Stomach (tissue), 4 donors: Measurements from ENCODE around the gene WDR72.

Experiments
- POLR2AphosphoS5 ChIP-seq, 3 donors: sonication (generic); formaldehyde crosslinking; IDR thresholded peaks; one replicate each; pipeline ENCODE4 v1.6.1; 2016; ENCODE audit warnings: antibody characterized with exemption in 3 of 3
- TF ChIP-seq, protein P1 (sequence below), 7 experiments: fragments of 450-650 bp in 4 of 7; fragments of 200-600 bp in 3 of 7; sonication (generic) in 3 of 7; IDR thresholded peaks; one replicate each; pipeline ENCODE4 v1.5.1; 2016 to 2019; ENCODE audit warnings: antibody characterized with exemption in 7 of 7, control low read depth in 2 of 7, mild to moderate bottlenecking in 1 of 7

DNA sequence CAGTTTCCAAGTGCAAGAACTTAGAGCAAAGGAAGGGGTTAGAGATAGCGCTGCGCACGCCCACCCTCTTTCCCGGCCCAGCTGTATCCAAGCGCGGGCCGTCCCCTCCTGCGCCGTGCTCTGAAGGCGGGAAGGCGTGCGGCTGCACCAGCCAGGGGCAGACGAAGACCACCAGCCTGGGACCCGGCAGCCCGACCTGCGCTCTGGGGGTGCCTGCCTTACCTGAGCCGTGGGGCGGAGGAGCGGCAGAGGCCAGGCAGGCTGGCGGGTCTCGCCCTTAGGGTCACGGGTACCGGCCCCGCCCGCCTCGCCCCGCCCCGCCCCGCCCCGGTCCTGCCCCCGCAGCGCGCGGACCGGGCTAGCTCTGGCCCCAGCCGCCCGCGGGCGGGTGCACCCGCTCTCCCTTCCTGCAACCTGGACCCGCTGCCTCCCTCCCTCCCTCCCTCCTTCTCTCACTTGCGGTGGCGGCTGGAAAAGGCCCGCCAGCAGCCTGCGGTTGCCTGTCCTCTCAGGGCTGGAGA, at the start of gene WDR72:
- TF ChIP-seq, protein P1, sequence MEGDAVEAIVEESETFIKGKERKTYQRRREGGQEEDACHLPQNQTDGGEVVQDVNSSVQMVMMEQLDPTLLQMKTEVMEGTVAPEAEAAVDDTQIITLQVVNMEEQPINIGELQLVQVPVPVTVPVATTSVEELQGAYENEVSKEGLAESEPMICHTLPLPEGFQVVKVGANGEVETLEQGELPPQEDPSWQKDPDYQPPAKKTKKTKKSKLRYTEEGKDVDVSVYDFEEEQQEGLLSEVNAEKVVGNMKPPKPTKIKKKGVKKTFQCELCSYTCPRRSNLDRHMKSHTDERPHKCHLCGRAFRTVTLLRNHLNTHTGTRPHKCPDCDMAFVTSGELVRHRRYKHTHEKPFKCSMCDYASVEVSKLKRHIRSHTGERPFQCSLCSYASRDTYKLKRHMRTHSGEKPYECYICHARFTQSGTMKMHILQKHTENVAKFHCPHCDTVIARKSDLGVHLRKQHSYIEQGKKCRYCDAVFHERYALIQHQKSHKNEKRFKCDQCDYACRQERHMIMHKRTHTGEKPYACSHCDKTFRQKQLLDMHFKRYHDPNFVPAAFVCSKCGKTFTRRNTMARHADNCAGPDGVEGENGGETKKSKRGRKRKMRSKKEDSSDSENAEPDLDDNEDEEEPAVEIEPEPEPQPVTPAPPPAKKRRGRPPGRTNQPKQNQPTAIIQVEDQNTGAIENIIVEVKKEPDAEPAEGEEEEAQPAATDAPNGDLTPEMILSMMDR (IDR thresholded peaks at IDR 0.05), result no peak
- TF ChIP-seq POLR2AphosphoS5 (IDR thresholded peaks at IDR 0.05), result no peak
